GM12874 (cell line): ENCODE measurements around the gene STK39.

ENCODE experiments used
- TF ChIP-seq, protein P1 (sequence below): IDR thresholded peaks from 2 replicates; pipeline ENCODE4 v1.5.1; 2011; ENCODE audit warnings: low read depth, mild to moderate bottlenecking, control low read depth, low read length, moderate library complexity; ENCODE audit not compliant: insufficient read depth

Gene STK39

DNA sequence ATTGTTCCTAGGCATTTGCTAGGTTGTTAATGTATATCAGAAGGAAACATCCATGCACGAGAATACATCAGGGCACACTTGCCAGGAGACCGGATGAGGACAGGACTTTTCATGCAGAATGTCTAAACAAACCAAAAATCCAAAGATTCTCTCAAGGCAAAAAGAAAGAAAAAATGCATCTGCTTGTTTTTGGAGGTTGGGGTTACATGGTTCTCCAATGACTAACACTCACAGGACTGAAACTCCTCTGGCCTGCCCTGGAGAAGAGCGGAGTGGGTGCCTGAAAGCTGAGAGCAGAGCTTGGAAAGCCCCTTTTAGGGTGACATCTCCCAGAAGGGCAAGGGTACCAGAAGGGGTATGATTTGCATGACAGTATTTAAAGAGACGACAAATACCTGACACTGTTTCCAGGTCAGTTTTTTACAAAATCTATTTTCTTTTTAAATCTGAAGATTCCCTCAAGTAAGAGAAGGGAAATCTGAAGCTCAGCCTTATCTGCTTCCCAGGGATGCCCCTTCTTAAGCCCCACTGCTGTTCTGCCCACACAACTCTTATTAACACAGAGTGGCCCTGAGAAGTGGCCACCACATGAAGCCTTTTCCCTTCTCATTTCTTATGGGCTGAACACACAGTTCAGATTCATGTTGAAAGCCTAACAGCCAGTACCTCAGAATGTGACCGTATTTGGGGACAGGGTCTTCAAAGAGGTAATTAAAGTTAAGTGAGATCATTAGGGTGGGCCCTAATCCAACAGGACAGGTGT, 216.4 kb downstream of the STK39 start:
- TF ChIP-seq, protein P1, sequence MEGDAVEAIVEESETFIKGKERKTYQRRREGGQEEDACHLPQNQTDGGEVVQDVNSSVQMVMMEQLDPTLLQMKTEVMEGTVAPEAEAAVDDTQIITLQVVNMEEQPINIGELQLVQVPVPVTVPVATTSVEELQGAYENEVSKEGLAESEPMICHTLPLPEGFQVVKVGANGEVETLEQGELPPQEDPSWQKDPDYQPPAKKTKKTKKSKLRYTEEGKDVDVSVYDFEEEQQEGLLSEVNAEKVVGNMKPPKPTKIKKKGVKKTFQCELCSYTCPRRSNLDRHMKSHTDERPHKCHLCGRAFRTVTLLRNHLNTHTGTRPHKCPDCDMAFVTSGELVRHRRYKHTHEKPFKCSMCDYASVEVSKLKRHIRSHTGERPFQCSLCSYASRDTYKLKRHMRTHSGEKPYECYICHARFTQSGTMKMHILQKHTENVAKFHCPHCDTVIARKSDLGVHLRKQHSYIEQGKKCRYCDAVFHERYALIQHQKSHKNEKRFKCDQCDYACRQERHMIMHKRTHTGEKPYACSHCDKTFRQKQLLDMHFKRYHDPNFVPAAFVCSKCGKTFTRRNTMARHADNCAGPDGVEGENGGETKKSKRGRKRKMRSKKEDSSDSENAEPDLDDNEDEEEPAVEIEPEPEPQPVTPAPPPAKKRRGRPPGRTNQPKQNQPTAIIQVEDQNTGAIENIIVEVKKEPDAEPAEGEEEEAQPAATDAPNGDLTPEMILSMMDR: no peak

GRCh38 chr2:168029071-168029470, 218.3 kb downstream of the STK39 start:
- TF ChIP-seq, protein P1: no peak

- TF ChIP-seq, protein P1: no peak
These were observed 219.0 kb downstream of the STK39 start for GRCh38 chr2:168028362-168028761.

- TF ChIP-seq, protein P1: no peak
These were observed 221.8 kb downstream of the STK39 start for GRCh38 chr2:168025487-168026202.

GRCh38 chr2:168024459-168024858, 222.9 kb downstream of the STK39 start:
- TF ChIP-seq, protein P1: no peak

DNA sequence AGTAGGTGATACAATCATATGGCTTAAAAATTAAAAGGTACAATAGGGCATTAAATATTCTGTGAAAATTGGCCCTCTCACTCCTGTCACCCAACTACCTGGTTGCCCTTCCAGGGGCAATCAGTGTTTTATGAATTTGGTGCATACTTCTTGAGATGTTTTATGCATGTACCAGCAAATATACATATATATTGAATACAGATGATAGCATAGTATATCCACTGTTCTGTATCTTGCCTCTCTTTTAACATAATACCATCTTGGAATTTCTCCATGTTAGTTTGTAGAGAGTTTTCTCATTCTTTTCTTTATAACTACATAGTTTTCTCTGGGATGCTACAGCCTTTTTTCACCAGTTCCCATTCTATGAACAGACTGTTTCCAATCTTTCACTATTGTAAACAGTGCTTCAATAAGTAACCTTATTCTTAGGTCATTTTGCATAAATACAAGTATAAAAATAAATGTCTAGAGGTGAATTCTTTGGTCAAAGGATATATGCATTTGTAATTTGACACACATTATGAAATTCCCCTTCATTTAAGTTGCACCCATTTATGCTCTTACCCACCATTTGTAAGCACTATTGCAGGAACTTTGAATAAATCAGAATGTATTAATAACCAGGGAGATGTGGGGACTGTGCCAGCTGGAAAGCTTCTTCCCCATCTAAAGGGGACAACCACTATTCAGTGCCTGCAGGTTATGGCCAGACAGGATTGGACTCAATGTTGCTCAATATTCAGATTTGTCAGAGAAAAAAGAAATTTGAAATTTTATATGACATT, 225.4 kb downstream of the STK39 start:
- TF ChIP-seq, protein P1: no peak
